ENCODE measurements around the gene DDX19B.

DDX19B gene

DNA sequence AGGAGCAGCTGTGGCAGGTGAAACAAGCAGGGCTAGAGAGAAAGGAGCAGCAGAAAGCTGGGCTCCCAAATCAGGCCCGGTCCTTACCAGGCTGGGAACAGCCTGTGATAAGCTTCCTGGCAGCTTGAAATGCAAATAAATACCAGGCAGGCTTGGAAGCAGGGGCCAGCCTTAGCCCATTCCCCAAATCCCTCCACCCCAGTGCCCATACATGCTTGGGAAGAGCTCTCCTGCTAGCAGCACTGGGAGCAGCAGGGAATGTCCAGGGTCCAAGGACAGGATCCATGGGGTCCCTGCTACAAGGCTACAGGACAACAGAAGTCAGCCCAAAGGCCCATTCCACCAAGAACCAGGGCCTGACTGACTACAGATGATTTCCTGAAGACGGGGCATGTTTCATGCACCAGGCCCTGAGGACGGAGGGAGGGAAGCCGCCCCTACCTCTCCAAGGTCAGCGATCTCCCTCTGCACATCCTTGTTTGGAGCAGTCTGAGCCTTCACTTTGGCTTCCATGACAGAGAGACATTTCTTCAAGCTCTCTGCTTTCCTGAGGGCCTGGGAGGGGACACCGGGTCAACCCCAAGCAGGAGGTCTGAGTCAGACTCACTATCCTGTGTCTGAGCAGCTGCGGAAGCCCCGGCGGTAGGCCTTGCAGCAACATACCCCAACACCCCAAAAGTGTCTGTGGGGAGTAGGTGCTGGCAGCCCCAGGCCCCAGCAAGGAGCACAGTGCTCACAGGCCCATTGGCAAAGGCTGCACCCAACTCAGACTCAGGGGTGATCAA, 44.6 kb upstream of the DDX19B start:
- POLR2A ChIA-PET = interaction anchor here (1.0 to 1.2 kb wide), 2 partner anchors 28 to 35 kb away, joined by 3 to 4 read pairs; partner anchors contain the start of gene AARS1
- CTCF ChIA-PET = interaction anchor here (1.0 to 3.4 kb wide), 5 partner anchors 8 to 90 kb away, joined by 3 to 24 read pairs (median 13); no protein-coding TSS in a partner anchor
- Histone ChIP-seq H3K4me1 (ENCODE audit: control insufficient read depth, insufficient read depth, low read length) (no peaks in the 10 kb centered on the region), H3K27ac (ENCODE audit: extremely low read depth, low read depth, low read length) (no peak overlapping the region), H3K4me3 (ENCODE audit: low read depth, low read length) (no peak overlapping the region), H3K9me3 (ENCODE audit: control insufficient read depth, insufficient read depth, low read depth, low read length) (no peaks in the 10 kb centered on the region), H3K36me3 (ENCODE audit: control insufficient read depth in 2 of 2, insufficient read depth in 1 of 2, low read length in 2 of 2) (peaks cover 32 to 82% of the 10 kb centered on the region in 2 experiments; a peak in 2 of 3 replicates)
- TF ChIP-seq ZFP37 (tag by site-specific recombination; IDR thresholded peaks at IDR 0.05) (no peak), IKZF3 (tag by site-specific recombination; IDR thresholded peaks at IDR 0.05) (no peak), GLIS1 (tag by site-specific recombination; IDR thresholded peaks at IDR 0.05) (peak; percentile 27; the same call in 1 of the 2 replicates)
- TF ChIP-seq, protein P1, sequence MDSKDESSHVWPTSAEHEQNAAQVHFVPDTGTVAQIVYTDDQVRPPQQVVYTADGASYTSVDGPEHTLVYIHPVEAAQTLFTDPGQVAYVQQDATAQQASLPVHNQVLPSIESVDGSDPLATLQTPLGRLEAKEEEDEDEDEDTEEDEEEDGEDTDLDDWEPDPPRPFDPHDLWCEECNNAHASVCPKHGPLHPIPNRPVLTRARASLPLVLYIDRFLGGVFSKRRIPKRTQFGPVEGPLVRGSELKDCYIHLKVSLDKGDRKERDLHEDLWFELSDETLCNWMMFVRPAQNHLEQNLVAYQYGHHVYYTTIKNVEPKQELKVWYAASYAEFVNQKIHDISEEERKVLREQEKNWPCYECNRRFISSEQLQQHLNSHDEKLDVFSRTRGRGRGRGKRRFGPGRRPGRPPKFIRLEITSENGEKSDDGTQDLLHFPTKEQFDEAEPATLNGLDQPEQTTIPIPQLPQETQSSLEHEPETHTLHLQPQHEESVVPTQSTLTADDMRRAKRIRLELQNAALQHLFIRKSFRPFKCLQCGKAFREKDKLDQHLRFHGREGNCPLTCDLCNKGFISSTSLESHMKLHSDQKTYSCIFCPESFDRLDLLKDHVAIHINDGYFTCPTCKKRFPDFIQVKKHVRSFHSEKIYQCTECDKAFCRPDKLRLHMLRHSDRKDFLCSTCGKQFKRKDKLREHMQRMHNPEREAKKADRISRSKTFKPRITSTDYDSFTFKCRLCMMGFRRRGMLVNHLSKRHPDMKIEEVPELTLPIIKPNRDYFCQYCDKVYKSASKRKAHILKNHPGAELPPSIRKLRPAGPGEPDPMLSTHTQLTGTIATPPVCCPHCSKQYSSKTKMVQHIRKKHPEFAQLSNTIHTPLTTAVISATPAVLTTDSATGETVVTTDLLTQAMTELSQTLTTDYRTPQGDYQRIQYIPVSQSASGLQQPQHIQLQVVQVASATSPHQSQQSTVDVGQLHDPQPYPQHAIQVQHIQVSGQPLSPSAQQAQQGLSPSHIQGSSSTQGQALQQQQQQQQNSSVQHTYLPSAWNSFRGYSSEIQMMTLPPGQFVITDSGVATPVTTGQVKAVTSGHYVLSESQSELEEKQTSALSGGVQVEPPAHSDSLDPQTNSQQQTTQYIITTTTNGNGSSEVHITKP (tag by site-specific recombination; IDR thresholded peaks at IDR 0.05) = peak; percentile 72

DNA sequence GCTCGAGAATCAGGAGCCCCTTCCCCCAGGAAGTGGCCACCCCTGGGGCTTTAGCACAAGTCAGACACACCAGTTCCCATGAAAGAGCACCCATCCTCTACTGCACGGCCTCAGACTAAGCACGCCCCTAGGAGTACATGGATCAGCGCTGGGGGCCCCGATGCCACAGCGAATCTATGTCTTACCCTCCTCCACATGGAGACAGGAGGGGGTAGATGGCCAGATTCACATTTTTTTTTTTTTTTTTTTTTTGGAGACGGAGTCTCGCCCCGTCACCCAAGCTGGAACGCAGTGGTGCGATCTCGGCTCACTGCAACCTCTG, 44.1 kb upstream of the DDX19B start:
- Histone ChIP-seq H3K4me1 (ENCODE audit: control insufficient read depth, insufficient read depth, low read length) (no peaks in the 10 kb centered on the region), H3K4me3 (ENCODE audit: low read depth, low read length) (no peak overlapping the region), H3K36me3 (ENCODE audit: control insufficient read depth in 2 of 2, insufficient read depth in 1 of 2, low read length in 2 of 2) (peaks cover 33 to 84% of the 10 kb centered on the region in 2 experiments; a peak in 2 of 3 replicates), H3K27ac (ENCODE audit: extremely low read depth, low read depth, low read length) (no peak overlapping the region), H3K9me3 (ENCODE audit: control insufficient read depth, insufficient read depth, low read depth, low read length) (no peaks in the 10 kb centered on the region)
- ChIA-PET CTCF (interaction anchor here (2.8 to 3.4 kb wide), 2 partner anchors 7 to 13 kb away, joined by 13 to 24 read pairs; no protein-coding TSS in a partner anchor), POLR2A (interaction anchor here (0.7 to 1.0 kb wide), 2 partner anchors 27 to 92 kb away, joined by 3 to 4 read pairs; partner anchors contain the start of gene DDX19A)
- TF ChIP-seq ZNF157 (tag by site-specific recombination; IDR thresholded peaks at IDR 0.05) (no peak), EGR2 (tag by site-specific recombination; IDR thresholded peaks at IDR 0.05; ENCODE audit: low read depth) (no peak), ZNF701 (tag by site-specific recombination; IDR thresholded peaks at IDR 0.05) (no peak), ZNF266 (tag by site-specific recombination; IDR thresholded peaks at IDR 0.05; ENCODE audit: low read depth) (no peak), ZNF623 (tag by site-specific recombination; IDR thresholded peaks at IDR 0.05) (no peak), ZNF433 (tag by site-specific recombination; IDR thresholded peaks at IDR 0.05; ENCODE audit: low read depth) (no peak)

DNA sequence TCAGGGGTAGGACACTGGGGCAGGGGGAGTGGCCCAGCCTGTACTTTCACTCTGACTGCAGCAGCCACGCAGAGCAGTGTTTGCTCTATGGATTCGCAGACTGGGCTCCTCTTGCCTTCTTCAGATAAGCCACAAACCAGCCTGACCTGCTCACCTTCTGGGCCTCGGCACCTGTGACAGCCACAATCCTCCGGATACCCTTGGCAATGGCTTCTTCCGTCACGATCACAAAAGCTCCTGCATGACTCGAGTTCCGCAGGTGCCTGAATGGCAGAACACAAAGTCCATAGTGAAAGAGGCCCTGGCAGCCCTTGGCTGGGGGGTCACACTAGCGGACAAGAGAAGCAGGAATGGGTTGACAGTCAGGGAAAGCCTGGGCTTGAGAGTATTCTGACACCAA, 43.4 kb upstream of the DDX19B start:
- no peak overlapping the region for H3K27ac ChIP-seq (ENCODE audit: extremely low read depth, low read depth, low read length)
- CTCF ChIA-PET = interaction anchor here (2.8 kb wide), 1 partner anchor 12 kb away, joined by 13 read pairs; no protein-coding TSS in a partner anchor
- no peaks in the 10 kb centered on the region for H3K9me3 ChIP-seq (ENCODE audit: control insufficient read depth, insufficient read depth, low read depth, low read length)
- POLR2A ChIA-PET = interaction anchor here (0.7 kb wide), 1 partner anchor 91 kb away, joined by 3 read pairs; the partner anchor contains the start of gene DDX19A
- no peak overlapping the region for H3K4me3 ChIP-seq (ENCODE audit: low read depth, low read length)
- peaks cover 37 to 88% of the 10 kb centered on the region in 2 experiments; a peak in 2 of 3 replicates for H3K36me3 ChIP-seq (ENCODE audit: control insufficient read depth in 2 of 2, insufficient read depth in 1 of 2, low read length in 2 of 2)
- H3K4me1 ChIP-seq (ENCODE audit: control insufficient read depth, insufficient read depth, low read length) = no peaks in the 10 kb centered on the region
- TF ChIP-seq MZF1 (tag by site-specific recombination; IDR thresholded peaks at IDR 0.05; ENCODE audit: borderline replicate concordance) (no peak), SCRT2 (tag by site-specific recombination; IDR thresholded peaks at IDR 0.05) (0 out of 2 replicates have a peak, but pooled peaks have one; percentile 29)

DNA sequence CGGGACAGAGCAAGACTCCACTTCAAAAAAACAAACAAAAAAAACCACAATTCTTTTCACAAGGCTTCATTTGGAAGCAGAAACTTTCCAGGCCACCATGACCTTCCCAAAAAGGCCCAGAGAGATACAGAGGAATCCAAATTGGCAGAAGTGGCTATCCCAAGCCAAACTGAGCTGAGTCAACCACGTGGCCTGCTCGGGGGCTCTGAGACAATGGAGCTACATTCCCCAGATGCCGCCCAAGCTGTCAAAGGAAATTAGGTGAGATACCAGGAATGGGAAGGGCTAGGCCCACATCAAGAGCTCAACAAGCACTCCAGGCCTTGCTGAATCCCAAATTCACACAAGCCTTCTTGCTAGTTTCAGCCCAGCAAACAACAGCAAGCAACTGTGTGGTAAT, 41.6 kb upstream of the DDX19B start:
- TF ChIP-seq SP2 (tag by site-specific recombination; IDR thresholded peaks at IDR 0.05) (no peak), IKZF3 (tag by site-specific recombination; IDR thresholded peaks at IDR 0.05) (0 out of 2 replicates have a peak, but pooled peaks have one; percentile 18), ZNF791 (tag by site-specific recombination; IDR thresholded peaks at IDR 0.05) (no peak), ZNF549 (tag by site-specific recombination; IDR thresholded peaks at IDR 0.05) (no peak), ZNF530 (tag by site-specific recombination; IDR thresholded peaks at IDR 0.05; ENCODE audit: low read depth) (no peak), ZSCAN30 (tag by site-specific recombination; IDR thresholded peaks at IDR 0.05) (no peak), ZNF48 (tag by site-specific recombination; IDR thresholded peaks at IDR 0.05) (no peak)
- ChIA-PET POLR2A (interaction anchor here (0.6 to 1.4 kb wide), 3 partner anchors 25 to 31 kb away, joined by 3 to 5 read pairs (median 3); no protein-coding TSS in a partner anchor), CTCF (interaction anchor here (0.6 to 1.5 kb wide), 2 partner anchors 10 to 128 kb away, joined by 3 to 7 read pairs; no protein-coding TSS in a partner anchor)
- H3K4me3 ChIP-seq (ENCODE audit: low read depth, low read length) = no peak overlapping the region
- H3K4me1 ChIP-seq (ENCODE audit: control insufficient read depth, insufficient read depth, low read length) = no peaks in the 10 kb centered on the region
- peaks cover 54 to 97% of the 10 kb centered on the region in 2 experiments for H3K36me3 ChIP-seq (ENCODE audit: control insufficient read depth in 2 of 2, insufficient read depth in 1 of 2, low read length in 2 of 2)
- H3K27ac ChIP-seq (ENCODE audit: extremely low read depth, low read depth, low read length) = no peak overlapping the region
- H3K9me3 ChIP-seq (ENCODE audit: control insufficient read depth, insufficient read depth, low read depth, low read length) = no peaks in the 10 kb centered on the region

All from HEK293 (cell line).